Neuronal stem cell (in vitro differentiated cells): ENCODE results near the gene SMIM15.
A peak's percentile ranks its signal among the peaks of the same experiment; 100 is the strongest.

Experiments used
- DNase-seq: peaks from one replicate; pipeline ENCODE4 v3.0.0-alpha.2; 2013; ENCODE audit warnings: low spot score
- H2AFZ ChIP-seq: one replicate; pipeline ENCODE4 v1.6.1; 2013; ENCODE audit warnings: mild to moderate bottlenecking, low read length, inconsistent platforms
- H2AK5ac ChIP-seq: 2 replicates; pipeline ENCODE4 v1.6.1; 2013; ENCODE audit warnings: low read depth, mild to moderate bottlenecking, inconsistent platforms, low read length, moderate library complexity, mixed read lengths
- H2BK120ac ChIP-seq: 2 replicates; pipeline ENCODE4 v1.6.1; 2013; ENCODE audit warnings: low read depth, mild to moderate bottlenecking, inconsistent platforms, low read length, moderate library complexity, mixed read lengths
- H2BK12ac ChIP-seq: one replicate; pipeline ENCODE4 v1.6.1; 2013; ENCODE audit warnings: low read length, inconsistent platforms
- H2BK15ac ChIP-seq: 2 replicates; pipeline ENCODE4 v1.6.1; 2013; ENCODE audit warnings: mild to moderate bottlenecking, low read length, inconsistent platforms, mixed read lengths
- H2BK5ac ChIP-seq: one replicate; pipeline ENCODE4 v1.6.1; 2013; ENCODE audit warnings: inconsistent platforms, mild to moderate bottlenecking, low read length, moderate library complexity
- H3K14ac ChIP-seq: one replicate; pipeline ENCODE4 v1.6.1; 2013; ENCODE audit warnings: low read length, inconsistent platforms
- H3K18ac ChIP-seq: 2 replicates; pipeline ENCODE4 v1.6.1; 2013; ENCODE audit warnings: low read length, inconsistent platforms
- H3K23ac ChIP-seq: 2 replicates; pipeline ENCODE4 v1.6.1; 2013; ENCODE audit warnings: low read depth, mild to moderate bottlenecking, mixed read lengths, low read length, inconsistent platforms; ENCODE audit not compliant: poor library complexity
- H3K27ac ChIP-seq: replicated peaks from 3 replicates; pipeline ENCODE4 v1.5.1; 2013; ENCODE audit warnings: low read length, inconsistent platforms
- H3K27me3 ChIP-seq, 3 experiments: 2 replicates each; pipeline ENCODE4 v1.6.1; 2013; ENCODE audit warnings: low read length in 3 of 3, mild to moderate bottlenecking in 2 of 3, inconsistent platforms in 1 of 3, low read depth in 1 of 3, mixed read lengths in 1 of 3, moderate library complexity in 1 of 3; ENCODE audit not compliant: control insufficient read depth in 3 of 3, insufficient read depth in 3 of 3
- H3K36me3 ChIP-seq, 2 donors: replicated peaks in 1 of 2; 2 replicates each; pipeline ENCODE4 v1.6.1; 2013; ENCODE audit warnings: low read length in 2 of 2; ENCODE audit not compliant: control insufficient read depth in 2 of 2, insufficient read depth in 2 of 2
- H3K4ac ChIP-seq: 2 replicates; pipeline ENCODE4 v1.6.1; 2013; ENCODE audit warnings: inconsistent platforms, mild to moderate bottlenecking, low read length, moderate library complexity
- H3K4me1 ChIP-seq, 2 donors: 1 replicate in 1 of 2; 2 replicates in 1 of 2; pipeline ENCODE4 v1.6.1; 2013; ENCODE audit warnings: low read length in 2 of 2, low read depth in 1 of 2; ENCODE audit not compliant: control insufficient read depth in 2 of 2, insufficient read depth in 1 of 2
- H3K4me2 ChIP-seq: one replicate; pipeline ENCODE4 v1.6.1; 2013; ENCODE audit warnings: mild to moderate bottlenecking, low read length, inconsistent platforms; ENCODE audit not compliant: insufficient read depth, poor library complexity, severe bottlenecking
- H3K4me3 ChIP-seq, 2 donors: 2 replicates each; pipeline ENCODE4 v1.5.1; 2013; ENCODE audit warnings: low read length in 2 of 2, mild to moderate bottlenecking in 2 of 2, inconsistent platforms in 1 of 2, moderate library complexity in 1 of 2
- H3K79me1 ChIP-seq: one replicate; pipeline ENCODE4 v1.6.1; 2013; ENCODE audit warnings: low read depth, mild to moderate bottlenecking, inconsistent platforms, low read length, moderate library complexity
- H3K9ac ChIP-seq: one replicate; pipeline ENCODE4 v1.6.1; 2013; ENCODE audit warnings: mild to moderate bottlenecking, low read depth, low read length, inconsistent platforms; ENCODE audit not compliant: poor library complexity
- H3K9me3 ChIP-seq, 2 donors: replicated peaks in 1 of 2; 2 replicates each; pipeline versions ENCODE3 to v1.6.1; 2013; ENCODE audit warnings: low read length in 2 of 2, mild to moderate bottlenecking in 2 of 2, inconsistent platforms in 1 of 2, low read depth in 1 of 2, mixed read lengths in 1 of 2, moderate library complexity in 1 of 2; ENCODE audit not compliant: control insufficient read depth in 2 of 2, insufficient read depth in 1 of 2
- H4K8ac ChIP-seq: one replicate; pipeline ENCODE4 v1.6.1; 2013; ENCODE audit warnings: low read depth, mild to moderate bottlenecking, inconsistent platforms, low read length, moderate library complexity
- H4K91ac ChIP-seq: one replicate; pipeline ENCODE4 v1.6.1; 2013; ENCODE audit warnings: low read length, low read depth, mild to moderate bottlenecking, inconsistent platforms; ENCODE audit not compliant: poor library complexity
- WGBS, 2 donors: extraction: QIAGEN DNeasy Blood & Tissue Kit; methylation state at CpG; one replicate each; pipeline ENCODE4 v1.1.7; 2013; ENCODE audit warnings: missing lambda C conversion rate in 2 of 2, mixed read lengths in 1 of 2; ENCODE audit not compliant: insufficient read length in 2 of 2, insufficient replicate concordance in 1 of 2; ENCODE audit errors: extremely low coverage in 2 of 2; 5-methylcytosine and 5-hydroxymethylcytosine counted together

SMIM15 gene

GRCh38 chr5:61163905-61164304, 1.6 kb upstream of the SMIM15 start:
- H3K36me3 ChIP-seq, result peaks cover 3 to 29% of the 10 kb centered on the region in 2 donors
- H3K23ac ChIP-seq, result no peak overlapping the region
- peak overlapping the region in 1 of 2 donors; percentile 62 for H3K4me3 ChIP-seq
- no peak overlapping the region for H2BK120ac ChIP-seq
- DNase-seq, result no peak
- peaks cover 2 to 4% of the 10 kb centered on the region in 2 donors for H3K4me1 ChIP-seq
- H3K4me2 ChIP-seq, result no peak overlapping the region
- no peak overlapping the region for H2BK15ac ChIP-seq
- no peak overlapping the region for H4K8ac ChIP-seq
- no peak overlapping the region for H2BK12ac ChIP-seq
- no peak overlapping the region for H3K9ac ChIP-seq
- H3K79me1 ChIP-seq, result peaks cover 8% of the 10 kb centered on the region
- H3K14ac ChIP-seq, result no peak overlapping the region
- H2AFZ ChIP-seq, result no peak overlapping the region
- no peak overlapping the region for H4K91ac ChIP-seq
- no peak overlapping the region for H2BK5ac ChIP-seq
- no peak overlapping the region for H2AK5ac ChIP-seq
- peaks cover 0 to 14% of the 10 kb centered on the region in 2 donors for H3K9me3 ChIP-seq
- no peak overlapping the region for H3K27ac ChIP-seq
- H3K27me3 ChIP-seq, result no peaks in the 10 kb centered on the region
- no CpG with 5 or more reads among the region's 13 CpGs for WGBS, 2 donors
- H3K4ac ChIP-seq, result no peak overlapping the region
- no peak overlapping the region for H3K18ac ChIP-seq

- Histone ChIP-seq H3K9ac (peak overlapping the region; percentile 96), H3K18ac (peak overlapping the region; percentile 98), H2BK12ac (no peak overlapping the region), H3K36me3 (peaks cover 3 to 38% of the 10 kb centered on the region in 2 donors), H2BK120ac (no peak overlapping the region), H3K4me2 (peak overlapping the region; percentile 73), H3K4me3 (peak overlapping the region; percentile 62 to 94), H3K23ac (peak overlapping the region; percentile 90), H3K27me3 (no peaks in the 10 kb centered on the region), H3K27ac (peak overlapping the region; percentile 67), H2BK15ac (peak overlapping the region; percentile 52), H2AFZ (peak overlapping the region; percentile 97), H4K8ac (peak overlapping the region; percentile 84), H2AK5ac (peak overlapping the region; percentile 82), H3K4me1 (peaks cover 2 to 4% of the 10 kb centered on the region in 2 donors), H3K9me3 (peaks cover 0 to 14% of the 10 kb centered on the region in 2 donors), H3K14ac (peak overlapping the region; percentile 95), H4K91ac (no peak overlapping the region), H2BK5ac (peak overlapping the region; percentile 67), H3K4ac (no peak overlapping the region), H3K79me1 (peaks cover 8% of the 10 kb centered on the region)
- no peak for DNase-seq
- no CpG with 5 or more reads among the region's 14 CpGs for WGBS, 2 donors
These were observed 732 bp upstream of the SMIM15 start for GRCh38 chr5:61162832-61163567.

- H3K23ac ChIP-seq, result no peak overlapping the region
- H3K14ac ChIP-seq, result no peak overlapping the region
- no CpG with 5 or more reads among the region's 3 CpGs for WGBS, 2 donors
- H3K36me3 ChIP-seq, result peaks cover 3 to 58% of the 10 kb centered on the region in 2 donors
- no peak overlapping the region for H2BK15ac ChIP-seq
- H3K27ac ChIP-seq, result no peak overlapping the region
- peaks cover 0 to 24% of the 10 kb centered on the region in 2 donors for H3K9me3 ChIP-seq
- no peak overlapping the region for H4K91ac ChIP-seq
- H3K27me3 ChIP-seq, result no peaks in the 10 kb centered on the region
- peak overlapping the region in 1 of 2 donors; percentile 62 for H3K4me3 ChIP-seq
- H3K4me2 ChIP-seq, result no peak overlapping the region
- H2AFZ ChIP-seq, result no peak overlapping the region
- no peak overlapping the region for H3K9ac ChIP-seq
- no peak overlapping the region for H2BK12ac ChIP-seq
- no peak overlapping the region for H2BK120ac ChIP-seq
- no peak overlapping the region for H3K4ac ChIP-seq
- H2AK5ac ChIP-seq, result no peak overlapping the region
- peaks cover 2 to 4% of the 10 kb centered on the region in 2 donors for H3K4me1 ChIP-seq
- no peak overlapping the region for H3K18ac ChIP-seq
- H3K79me1 ChIP-seq, result peaks cover 8% of the 10 kb centered on the region
- H4K8ac ChIP-seq, result no peak overlapping the region
- DNase-seq, result no peak
- no peak overlapping the region for H2BK5ac ChIP-seq
These were observed 1.8 kb downstream of the SMIM15 start for GRCh38 chr5:61160497-61160896.

- Histone ChIP-seq H3K14ac (no peak overlapping the region), H3K27ac (no peak overlapping the region), H2BK12ac (no peak overlapping the region), H4K8ac (no peak overlapping the region), H3K79me1 (peaks cover 8% of the 10 kb centered on the region), H3K4ac (no peak overlapping the region), H2AK5ac (no peak overlapping the region), H3K9ac (no peak overlapping the region), H3K4me1 (peaks cover 2 to 4% of the 10 kb centered on the region in 2 donors), H3K27me3 (no peaks in the 10 kb centered on the region), H3K18ac (no peak overlapping the region), H4K91ac (no peak overlapping the region), H3K4me2 (no peak overlapping the region), H2AFZ (no peak overlapping the region), H3K4me3 (no peak overlapping the region), H2BK120ac (no peak overlapping the region), H3K36me3 (peaks cover 3 to 58% of the 10 kb centered on the region in 2 donors), H2BK15ac (no peak overlapping the region), H3K9me3 (peaks cover 0 to 23% of the 10 kb centered on the region in 2 donors), H3K23ac (no peak overlapping the region), H2BK5ac (no peak overlapping the region)
- DNase-seq, result no peak
- WGBS, 2 donors, result no CpG with 5 or more reads among the region's 4 CpGs
These were observed 2.4 kb downstream of the SMIM15 start for GRCh38 chr5:61159836-61160235.
